Large intestine (tissue), 3 donors: ENCODE data around the gene TSTD2. TPM values are rescaled to one million over a fixed set of nuclear protein-coding genes. Genes with fewer than 3 reads are reported as not detected.
"Not testable (repeated sequence)": the region's sequence is repeated elsewhere in the genome, so short reads cannot be mapped to it uniquely, and the experiment has no call there.

ENCODE experiments used
- DNase-seq, 2 donors: peaks; one replicate each; pipeline versions ENCODE4 v3.0.0 to v3.0.0-alpha.2; 2013
- H3K27ac ChIP-seq: one replicate; pipeline ENCODE4 v1.5.1; 2013; ENCODE audit warnings: low read length
- H3K27me3 ChIP-seq: 2 replicates; pipeline ENCODE4 v1.6.1; 2013; ENCODE audit warnings: low read length; ENCODE audit not compliant: control insufficient read depth, insufficient read depth
- H3K36me3 ChIP-seq: 2 replicates; pipeline ENCODE4 v1.6.1; 2013; ENCODE audit warnings: low read length; ENCODE audit not compliant: control insufficient read depth, insufficient read depth
- H3K4me1 ChIP-seq: one replicate; pipeline ENCODE4 v1.6.1; 2013; ENCODE audit warnings: low read length; ENCODE audit not compliant: control insufficient read depth, insufficient read depth
- H3K4me3 ChIP-seq: one replicate; pipeline ENCODE4 v1.5.1; 2013; ENCODE audit warnings: low read length
- H3K9me3 ChIP-seq: one replicate; pipeline ENCODE4 v1.6.1; 2013; ENCODE audit warnings: mild to moderate bottlenecking, low read depth, low read length, moderate library complexity; ENCODE audit not compliant: control insufficient read depth
- WGBS: methylation state at CpG from one replicate; pipeline ENCODE4 v1.1.5; 2013; ENCODE audit warnings: low lambda C conversion rate; ENCODE audit not compliant: insufficient coverage; 5-methylcytosine and 5-hydroxymethylcytosine counted together
- polyA plus RNA-seq: library from polyadenylated mRNA; unstranded; fragments of 120-200 nt; gene quantifications from one replicate; pipeline ENCODE4 v1.2.1, GENCODE V29; 2013

The TSTD2 gene
- polyA plus RNA-seq, 1 donor, result 21.2 TPM

- peak overlapping the region; percentile 94 for H3K4me3 ChIP-seq
- peaks cover 4% of the 10 kb centered on the region for H3K4me1 ChIP-seq
- DNase-seq, result peak; percentile 7 to 58
Observed at GRCh38 chr9:97633859-97634490, 807 bp upstream of the TSTD2 start.

GRCh38 chr9:97632248-97632984 lies 752 bp downstream of the TSTD2 start:
- Histone ChIP-seq H3K36me3 (peaks cover 2% of the 10 kb centered on the region), H3K27me3 (no peaks in the 10 kb centered on the region), H3K4me1 (peaks cover 4% of the 10 kb centered on the region), H3K9me3 (no peaks in the 10 kb centered on the region), H3K27ac (peak overlapping the region; percentile 100), H3K4me3 (peak overlapping the region; percentile 94)
- peak in 1 of 2 donors; percentile 32 for DNase-seq
- WGBS, result 0% methylated on average over 1 of the region's 27 CpGs

More at GRCh38 chr9:97633859-97634490, 807 bp upstream of the TSTD2 start:
- Histone ChIP-seq H3K27ac (peak overlapping the region; percentile 100), H3K36me3 (peaks cover 2% of the 10 kb centered on the region), H3K9me3 (no peaks in the 10 kb centered on the region), H3K27me3 (no peaks in the 10 kb centered on the region)
- no CpG with 5 or more reads among the region's 43 CpGs for WGBS

- peaks cover 6% of the 10 kb centered on the region for H3K36me3 ChIP-seq
- peaks cover 4% of the 10 kb centered on the region for H3K4me1 ChIP-seq
- no peaks in the 10 kb centered on the region for H3K27me3 ChIP-seq
- H3K4me3 ChIP-seq, result no peak overlapping the region
- DNase-seq, result no peak
- no peaks in the 10 kb centered on the region for H3K9me3 ChIP-seq
- H3K27ac ChIP-seq, result no peak overlapping the region
Observed at GRCh38 chr9:97630591-97630990, 2.6 kb downstream of the TSTD2 start.

GRCh38 chr9:97629156-97629555 lies 4.0 kb downstream of the TSTD2 start:
- Histone ChIP-seq H3K4me1 (peaks cover 4% of the 10 kb centered on the region), H3K4me3 (no peak overlapping the region), H3K27ac (no peak overlapping the region), H3K9me3 (no peaks in the 10 kb centered on the region), H3K36me3 (peaks cover 14% of the 10 kb centered on the region), H3K27me3 (no peaks in the 10 kb centered on the region)
- no peak for DNase-seq

GRCh38 chr9:97628668-97629067 lies 4.5 kb downstream of the TSTD2 start:
- H3K4me3 ChIP-seq, result no peak overlapping the region

GRCh38 chr9:97627624-97628023 lies 5.5 kb downstream of the TSTD2 start:
- Histone ChIP-seq H3K4me3 (no peak overlapping the region), H3K9me3 (no peaks in the 10 kb centered on the region), H3K4me1 (peaks cover 4% of the 10 kb centered on the region), H3K36me3 (peaks cover 22% of the 10 kb centered on the region), H3K27ac (no peak overlapping the region), H3K27me3 (no peaks in the 10 kb centered on the region)
- WGBS, result 72% methylated on average over 3 of the region's 5 CpGs
- DNase-seq, result no peak

More at GRCh38 chr9:97628668-97629067, 4.5 kb downstream of the TSTD2 start:
- Histone ChIP-seq H3K36me3 (peaks cover 19% of the 10 kb centered on the region), H3K27me3 (no peaks in the 10 kb centered on the region), H3K4me1 (peaks cover 4% of the 10 kb centered on the region), H3K9me3 (no peaks in the 10 kb centered on the region), H3K27ac (no peak overlapping the region)
- no CpG with 5 or more reads among the region's 3 CpGs for WGBS
- DNase-seq, result no peak

GRCh38 chr9:97625620-97626019 lies 7.5 kb downstream of the TSTD2 start:
- no peak for DNase-seq
- Histone ChIP-seq H3K27ac (no peak overlapping the region), H3K9me3 (no peaks in the 10 kb centered on the region), H3K27me3 (no peaks in the 10 kb centered on the region), H3K36me3 (peaks cover 37% of the 10 kb centered on the region), H3K4me1 (no peaks in the 10 kb centered on the region), H3K4me3 (no peak overlapping the region)
- WGBS, result no CpG with 5 or more reads among the region's 3 CpGs

GRCh38 chr9:97623946-97624345 lies 9.2 kb downstream of the TSTD2 start:
- no peak overlapping the region for H3K27ac ChIP-seq
- WGBS, result no CpG with 5 or more reads among the region's 1 CpG

GRCh38 chr9:97622483-97622882 lies 10.7 kb downstream of the TSTD2 start:
- H3K9me3 ChIP-seq, H3K4me3 ChIP-seq, H3K27me3 ChIP-seq, DNase-seq, H3K4me1 ChIP-seq, H3K27ac ChIP-seq: not testable (repeated sequence)
- no CpG with 5 or more reads among the region's 5 CpGs for WGBS
- H3K36me3 ChIP-seq, result peaks cover 43% of the 10 kb centered on the region

More at GRCh38 chr9:97623946-97624345, 9.2 kb downstream of the TSTD2 start:
- no peaks in the 10 kb centered on the region for H3K9me3 ChIP-seq
- H3K36me3 ChIP-seq, result peaks cover 39% of the 10 kb centered on the region
- H3K4me3 ChIP-seq, result no peak overlapping the region
- DNase-seq, result peak in 1 of 2 donors; percentile 4
- H3K27me3 ChIP-seq, result no peaks in the 10 kb centered on the region
- no peaks in the 10 kb centered on the region for H3K4me1 ChIP-seq

GRCh38 chr9:97620063-97620462 lies 13.1 kb downstream of the TSTD2 start:
- not testable (repeated sequence) for H3K27ac ChIP-seq, DNase-seq, H3K4me3 ChIP-seq, H3K9me3 ChIP-seq, H3K27me3 ChIP-seq, H3K4me1 ChIP-seq
- peaks cover 40% of the 10 kb centered on the region for H3K36me3 ChIP-seq
- WGBS, result no CpG with 5 or more reads among the region's 2 CpGs
